Activated CD8-positive, alpha-beta T cell treated with anti-CD3 and anti-CD28 coated beads for 36 hours (primary cell): ENCODE measurements around the gene ADI1. TPM values are rescaled to one million over a fixed set of nuclear protein-coding genes. Genes with fewer than 3 reads are reported as not detected.

Experiments used
- ATAC-seq: fragments of 200-7000 bp; cut with Tn5 transposase; one replicate; pipeline ENCODE4 v1.10.0; 2021; ENCODE audit warnings: mild to moderate bottlenecking, moderate library complexity
- CTCF ChIA-PET: fragments of 350-600 bp; sonication (Branson Sonifier 250); formaldehyde crosslinking; loops from one replicate; lab custom pipeline; 2021; ENCODE audit warnings: antibody characterized with exemption; lab: Charles Lee
- POLR2A ChIA-PET: fragments of 350-600 bp; sonication (Branson Sonifier 250); formaldehyde crosslinking; loops from one replicate; lab custom pipeline; 2021; ENCODE audit warnings: antibody characterized with exemption; lab: Charles Lee
- DNase-seq: peaks from one replicate; pipeline ENCODE4 v3.0.0-alpha.2; 2020
- H3K27ac Mint-ChIP-seq: one replicate; pipeline ENCODE4 v1.8.0; 2021; ENCODE audit warnings: mild to moderate bottlenecking, mixed read lengths
- H3K27me3 Mint-ChIP-seq: one replicate; pipeline ENCODE4 v1.8.0; 2021; ENCODE audit warnings: mixed read lengths
- H3K36me3 Mint-ChIP-seq: one replicate; pipeline ENCODE4 v1.8.0; 2021; ENCODE audit warnings: low read depth, mixed read lengths
- H3K4me1 Mint-ChIP-seq: one replicate; pipeline ENCODE4 v1.8.0; 2021; ENCODE audit warnings: low read depth, mixed read lengths
- H3K4me3 Mint-ChIP-seq: one replicate; pipeline ENCODE4 v1.8.0; 2021; ENCODE audit warnings: mild to moderate bottlenecking, moderate library complexity, mixed read lengths
- H3K9me3 Mint-ChIP-seq: one replicate; pipeline ENCODE4 v1.8.0; 2021; ENCODE audit warnings: mixed read lengths
- CTCF ChIP-seq: fragments of 200-600 bp; IDR thresholded peaks from one replicate; pipeline ENCODE4 v1.8.0; 2022; ENCODE audit warnings: antibody characterized with exemption, mild to moderate bottlenecking
- intact Hi-C: fragments of 100-400 bp; cut with micrococcal nuclease; formaldehyde crosslinking; loops from one replicate; pipeline ENCODE4 v1.10.0; 2022
- total RNA-seq, 2 experiments: library from RNA; stranded (reverse); gene quantifications; one replicate each; pipeline ENCODE4 v1.2.3, GENCODE V29; 2021

Gene ADI1
- total RNA-seq, 2 experiments from 2014 or later = 15.7 to 18.2 TPM

GRCh38 chr2:3545788-3546478, 26.6 kb upstream of the ADI1 start:
- CTCF ChIA-PET = interaction anchor here (0.7 kb wide), 2 partner anchors 34 to 182 kb away, joined by 3 to 4 read pairs; no protein-coding TSS in a partner anchor
- peaks cover 62% of the 10 kb centered on the region for H3K36me3 Mint-ChIP-seq
- ATAC-seq (no peak), DNase-seq (no peak)
- H3K9me3 Mint-ChIP-seq = no peaks in the 10 kb centered on the region
- no peak overlapping the region for H3K27ac Mint-ChIP-seq
- TF ChIP-seq CTCF = no peak
- no peaks in the 10 kb centered on the region for H3K4me1 Mint-ChIP-seq
- H3K27me3 Mint-ChIP-seq = no peaks in the 10 kb centered on the region
- intact Hi-C loops = no loop called here
- POLR2A ChIA-PET = interaction anchor here (0.8 to 1.7 kb wide), 2 partner anchors 10 to 26 kb away, joined by 3 to 4 read pairs; no protein-coding TSS in a partner anchor
- no peak overlapping the region for H3K4me3 Mint-ChIP-seq

GRCh38 chr2:3543023-3543683, 23.8 kb upstream of the ADI1 start:
- ATAC-seq = no peak
- ChIA-PET POLR2A (interaction anchor here (2.3 kb wide), 1 partner anchor 10 kb away, joined by 10 read pairs; no protein-coding TSS in a partner anchor), CTCF (no interaction called here)
- H3K27me3 Mint-ChIP-seq = no peaks in the 10 kb centered on the region
- H3K36me3 Mint-ChIP-seq = peaks cover 46% of the 10 kb centered on the region
- no peak for TF ChIP-seq CTCF
- DNase-seq = no peak
- no peaks in the 10 kb centered on the region for H3K4me1 Mint-ChIP-seq
- no peak overlapping the region for H3K27ac Mint-ChIP-seq
- intact Hi-C loops = no loop called here
- H3K9me3 Mint-ChIP-seq = no peaks in the 10 kb centered on the region
- H3K4me3 Mint-ChIP-seq = no peak overlapping the region

GRCh38 chr2:3542107-3542506, 22.8 kb upstream of the ADI1 start:
- Mint-ChIP-seq H3K27ac (no peak overlapping the region), H3K4me3 (no peak overlapping the region), H3K36me3 (peaks cover 39% of the 10 kb centered on the region), H3K4me1 (no peaks in the 10 kb centered on the region), H3K27me3 (no peaks in the 10 kb centered on the region), H3K9me3 (no peaks in the 10 kb centered on the region)
- intact Hi-C loops = no loop called here
- TF ChIP-seq CTCF = no peak
- DNase-seq (no peak), ATAC-seq (no peak)
- ChIA-PET POLR2A (no interaction called here), CTCF (no interaction called here)

- CTCF ChIA-PET = interaction anchor here (0.8 to 1.0 kb wide), 2 partner anchors 8 to 20 kb away, joined by 3 to 4 read pairs; no protein-coding TSS in a partner anchor
- no peak overlapping the region for H3K4me3 Mint-ChIP-seq
- peaks cover 26% of the 10 kb centered on the region for H3K36me3 Mint-ChIP-seq
- intact Hi-C loops = no loop called here
- no peak for TF ChIP-seq CTCF
- no peaks in the 10 kb centered on the region for H3K9me3 Mint-ChIP-seq
- ATAC-seq = no peak
- POLR2A ChIA-PET = interaction anchor here (0.7 kb wide), 1 partner anchor 12 kb away, joined by 3 read pairs; no protein-coding TSS in a partner anchor
- no peak for DNase-seq
- H3K27me3 Mint-ChIP-seq = no peaks in the 10 kb centered on the region
- peaks cover 5% of the 10 kb centered on the region for H3K4me1 Mint-ChIP-seq
- H3K27ac Mint-ChIP-seq = no peak overlapping the region
These were observed 20.5 kb upstream of the ADI1 start for GRCh38 chr2:3539836-3540235.
